ENCODE data around the gene RTKN.
A peak's percentile ranks its signal among the peaks of the same experiment; 100 is the strongest.
"Not testable (repeated sequence)": the region's sequence is repeated elsewhere in the genome, so short reads cannot be mapped to it uniquely, and the experiment has no call there.

The RTKN gene, protein sequence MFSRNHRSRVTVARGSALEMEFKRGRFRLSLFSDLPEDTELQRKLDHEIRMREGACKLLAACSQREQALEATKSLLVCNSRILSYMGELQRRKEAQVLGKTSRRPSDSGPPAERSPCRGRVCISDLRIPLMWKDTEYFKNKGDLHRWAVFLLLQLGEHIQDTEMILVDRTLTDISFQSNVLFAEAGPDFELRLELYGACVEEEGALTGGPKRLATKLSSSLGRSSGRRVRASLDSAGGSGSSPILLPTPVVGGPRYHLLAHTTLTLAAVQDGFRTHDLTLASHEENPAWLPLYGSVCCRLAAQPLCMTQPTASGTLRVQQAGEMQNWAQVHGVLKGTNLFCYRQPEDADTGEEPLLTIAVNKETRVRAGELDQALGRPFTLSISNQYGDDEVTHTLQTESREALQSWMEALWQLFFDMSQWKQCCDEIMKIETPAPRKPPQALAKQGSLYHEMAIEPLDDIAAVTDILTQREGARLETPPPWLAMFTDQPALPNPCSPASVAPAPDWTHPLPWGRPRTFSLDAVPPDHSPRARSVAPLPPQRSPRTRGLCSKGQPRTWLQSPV

DNA sequence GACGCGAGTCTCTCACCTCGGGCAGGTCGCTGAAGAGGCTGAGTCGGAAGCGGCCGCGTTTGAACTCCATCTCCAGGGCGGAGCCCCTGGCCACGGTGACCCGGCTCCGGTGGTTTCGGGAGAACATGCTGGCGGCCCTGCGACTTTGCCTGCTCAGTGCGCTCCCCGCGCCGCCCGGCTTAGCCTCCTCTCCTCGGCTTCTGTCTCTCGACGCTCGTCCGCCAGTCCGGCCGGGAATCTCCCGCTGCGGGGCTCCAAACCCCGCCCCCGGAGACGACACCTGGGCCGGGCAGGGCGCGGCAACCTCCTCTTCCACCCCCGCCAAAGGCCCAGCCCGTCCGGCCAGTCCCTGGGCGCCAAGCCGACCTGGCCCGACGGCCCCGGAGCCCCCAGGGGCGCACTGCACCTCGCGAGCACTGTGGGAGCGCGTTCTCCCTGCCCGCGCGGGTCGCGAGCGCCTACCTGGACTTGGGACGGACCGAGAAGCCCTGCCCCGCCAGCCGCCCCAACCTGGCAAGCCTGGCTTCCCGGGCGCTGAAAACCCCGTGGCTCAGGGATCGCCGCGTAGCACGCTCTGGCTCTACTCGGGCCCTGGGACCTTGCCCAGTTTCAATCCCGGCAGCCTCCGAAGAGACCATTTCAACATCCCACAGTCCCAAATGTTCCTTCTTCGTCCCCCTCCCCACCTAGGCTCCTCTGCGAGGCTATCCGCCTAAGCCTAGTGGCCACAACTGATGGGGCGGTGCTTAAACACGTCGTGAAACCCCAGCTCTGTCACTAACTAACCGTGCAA is at the start of gene RTKN:
Gene RTKN, minus strand, starts transcription at position 248 of the 793 bp plus-strand sequence. Its CDS starts 121 bp downstream, at position 127.
- DNase-seq (ENCODE audit: low spot score): peak; percentile 86

DNA sequence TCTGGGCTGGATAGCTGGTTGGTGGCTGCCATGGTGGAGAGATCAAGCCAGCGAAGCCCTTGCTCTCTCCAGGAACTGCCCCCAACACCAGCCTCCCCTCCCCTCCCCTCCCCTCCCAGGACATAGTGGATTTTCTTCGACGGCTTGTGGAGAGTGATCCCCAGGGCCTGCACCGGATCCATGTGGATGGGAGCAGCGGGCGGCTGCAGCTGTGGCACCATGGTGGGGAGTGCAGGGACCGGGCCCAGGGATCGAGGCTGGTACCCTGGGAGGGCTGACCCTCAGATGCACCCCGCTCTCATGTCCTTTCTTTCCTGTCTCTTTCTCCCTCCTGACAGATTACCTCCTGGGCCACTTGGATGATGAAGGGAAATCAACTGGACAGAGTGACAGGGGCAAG is 48.2 kb upstream of the RTKN start:
- DNase-seq (ENCODE audit: low spot score): no peak

DNA sequence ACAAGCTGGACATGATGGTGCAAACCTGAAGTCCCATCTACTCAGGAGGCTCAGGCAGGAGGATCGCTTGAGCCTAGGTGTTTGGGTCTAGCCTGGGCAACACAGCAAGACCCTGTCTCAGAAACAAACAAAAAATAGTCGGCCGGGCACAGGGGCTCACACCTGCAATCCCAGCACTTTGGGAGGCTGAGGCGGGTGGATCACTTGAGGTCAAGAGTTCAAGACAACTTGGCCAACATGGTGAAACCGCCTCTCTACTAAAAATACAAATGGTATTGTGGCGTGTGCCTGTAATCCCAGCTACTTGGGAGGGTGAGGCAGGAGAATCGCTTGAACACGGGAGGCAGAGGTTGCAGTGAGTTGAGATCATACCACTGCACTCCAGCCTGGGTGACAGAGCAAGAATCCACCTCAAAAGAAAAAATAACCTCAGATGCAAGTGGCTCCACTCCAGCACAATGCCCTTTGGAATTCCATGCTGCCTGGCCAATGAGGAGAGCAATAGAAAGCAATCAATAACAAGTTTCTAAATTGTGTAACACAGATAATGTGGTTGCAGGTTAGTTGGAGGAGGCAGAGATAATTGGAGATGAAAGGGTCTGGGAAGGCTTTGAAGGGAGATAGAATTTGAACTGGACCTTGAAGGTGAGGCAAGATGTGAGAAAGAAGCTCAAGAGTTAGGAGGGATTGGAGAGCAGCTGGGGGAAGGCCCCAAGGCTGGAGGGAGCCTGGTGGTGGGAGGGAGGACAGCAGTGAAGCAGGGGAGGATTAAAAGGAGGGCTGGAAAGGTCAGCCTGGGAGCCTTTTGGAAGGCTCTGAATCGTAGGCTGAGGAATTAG is 47.1 kb upstream of the RTKN start:
- DNase-seq (ENCODE audit: low spot score): no peak

DNA sequence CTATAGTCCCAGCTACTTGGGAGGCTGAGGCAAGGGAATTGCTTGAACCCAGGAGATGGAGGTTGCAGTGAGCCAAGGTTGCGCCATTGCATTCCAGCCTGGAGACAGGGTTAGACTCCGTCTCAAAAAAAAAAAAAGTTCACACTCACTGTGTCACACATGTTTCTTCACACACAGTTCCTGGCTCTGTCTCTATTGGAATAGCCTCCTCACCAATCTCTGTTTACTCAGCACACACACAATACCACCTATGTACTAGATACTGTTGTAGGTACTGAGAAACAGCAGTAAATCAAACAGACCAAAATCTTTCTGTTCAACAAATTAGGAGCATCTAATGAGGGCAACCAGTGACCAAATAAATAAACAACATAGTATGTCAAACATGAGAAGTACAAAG is 44.4 kb upstream of the RTKN start:
- DNase-seq (ENCODE audit: low spot score): no peak

DNA sequence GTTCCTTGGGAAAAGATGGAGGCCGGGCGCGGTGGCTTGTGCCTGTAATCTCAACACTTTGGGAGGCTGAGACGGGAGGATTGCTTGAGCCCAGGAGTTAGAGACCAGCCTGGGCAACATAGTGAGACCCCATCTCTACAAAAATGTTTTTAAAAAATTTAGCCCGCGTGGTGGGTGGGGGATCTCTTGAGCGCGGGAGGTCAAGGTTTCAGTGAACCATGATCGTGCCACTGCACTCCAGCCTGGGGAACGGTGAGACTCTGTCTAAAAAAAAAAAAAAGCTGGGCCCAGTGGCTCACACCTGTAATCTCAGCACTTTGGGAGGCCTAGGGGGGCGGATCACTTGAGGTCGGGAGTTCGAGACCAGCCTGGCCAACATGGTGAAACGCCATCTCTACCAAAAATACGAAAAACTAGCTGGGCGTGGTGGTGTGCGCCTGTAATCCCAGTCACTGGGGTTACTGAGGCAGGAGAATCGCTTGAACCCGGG is 42.0 kb upstream of the RTKN start:
- DNase-seq (ENCODE audit: low spot score): not testable (repeated sequence)

DNA sequence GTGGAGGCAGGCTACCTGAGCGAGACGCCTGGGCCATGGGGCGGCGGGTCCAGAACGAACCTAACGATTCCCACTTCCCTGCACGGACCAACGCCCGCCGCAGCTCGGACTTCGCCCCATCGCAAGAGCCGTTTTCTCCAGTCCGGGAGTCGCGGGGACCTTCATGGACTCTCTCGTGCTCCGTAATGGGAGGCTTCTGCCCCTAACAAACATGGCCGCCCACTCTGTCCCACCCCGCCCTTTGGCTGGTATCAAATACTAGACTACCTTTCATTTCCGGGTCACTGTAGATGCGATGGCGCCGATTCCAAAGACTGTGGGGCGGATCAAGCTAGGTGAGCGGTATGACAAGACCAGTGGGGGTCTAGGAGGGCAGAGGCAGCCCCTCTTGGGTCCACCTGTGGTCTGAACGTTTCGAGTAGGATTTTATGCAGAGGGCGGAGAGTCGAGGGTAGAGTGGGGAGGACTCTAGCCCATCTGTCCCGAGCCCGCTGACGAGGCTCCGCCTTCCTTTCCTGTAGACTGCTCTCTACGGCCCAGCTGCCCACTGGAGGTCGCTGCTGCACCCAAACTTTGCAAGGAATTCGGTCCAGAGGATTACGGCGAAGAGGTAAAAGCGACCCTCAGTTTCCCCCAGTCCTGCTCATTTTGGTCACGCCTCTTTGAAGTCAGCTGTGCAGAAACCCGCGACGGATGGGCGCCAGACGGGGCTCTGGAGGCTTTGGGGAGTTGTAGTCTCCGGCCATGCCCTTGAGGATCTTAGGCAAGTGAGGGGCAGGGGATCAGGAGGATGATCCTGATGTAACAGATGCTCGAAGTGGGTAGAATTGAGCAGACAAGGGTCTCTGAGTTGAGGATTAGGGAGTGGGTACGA is 41.3 kb upstream of the RTKN start, which contains the start of the genes CCDC142 and TTC31:
Gene CCDC142, minus strand, starts transcription at position 198 of the 874 bp plus-strand sequence. Its CDS starts 161 bp downstream, at position 37.
Gene TTC31, plus strand, starts transcription at position 281 of the 874 bp plus-strand sequence. Its CDS starts 15 bp downstream, at position 296.
- peak; percentile 90 for DNase-seq (ENCODE audit: low spot score)

DNA sequence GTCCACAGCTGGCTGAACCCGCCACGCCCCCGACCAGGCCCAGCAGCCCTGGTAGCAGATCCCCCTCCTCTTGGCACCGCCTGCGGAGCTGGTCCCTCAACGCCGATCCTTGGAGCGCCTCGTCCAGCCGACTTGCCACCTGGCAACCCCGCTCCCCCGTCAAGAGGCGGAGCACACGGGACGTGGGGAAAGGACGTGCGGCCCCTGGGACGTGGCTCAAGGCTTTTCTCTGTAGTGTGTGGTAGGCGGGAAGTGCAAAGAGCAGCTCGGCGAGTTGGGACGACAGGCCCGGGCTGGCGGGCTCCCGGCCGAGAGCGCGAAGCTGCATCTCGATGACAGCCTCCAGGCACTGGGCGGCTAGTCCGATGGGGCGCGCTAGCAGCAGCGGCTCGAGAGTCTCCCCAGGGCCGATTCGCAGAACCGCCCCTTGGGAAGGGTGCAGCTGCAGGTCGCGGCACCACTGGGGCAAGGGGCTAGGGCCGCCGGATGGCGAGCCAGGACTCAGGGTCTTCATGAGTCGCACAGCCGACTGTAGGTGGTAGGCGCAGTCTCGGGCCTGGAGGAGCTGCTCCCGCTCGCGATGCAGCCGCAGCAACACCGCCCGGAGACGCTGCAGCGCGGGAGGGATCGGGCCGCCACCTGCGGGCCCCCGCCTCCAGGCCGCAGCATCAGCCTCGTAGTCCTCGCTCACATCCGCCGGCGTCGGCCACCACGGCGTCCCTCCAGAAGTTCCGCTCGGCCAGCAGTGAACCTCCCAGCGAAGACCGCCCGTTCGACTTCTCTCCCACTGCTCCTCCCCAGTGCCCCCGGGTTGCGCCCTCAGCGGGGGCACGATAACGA is 40.4 kb upstream of the RTKN start:
- peak; percentile 67 for DNase-seq (ENCODE audit: low spot score)

DNA sequence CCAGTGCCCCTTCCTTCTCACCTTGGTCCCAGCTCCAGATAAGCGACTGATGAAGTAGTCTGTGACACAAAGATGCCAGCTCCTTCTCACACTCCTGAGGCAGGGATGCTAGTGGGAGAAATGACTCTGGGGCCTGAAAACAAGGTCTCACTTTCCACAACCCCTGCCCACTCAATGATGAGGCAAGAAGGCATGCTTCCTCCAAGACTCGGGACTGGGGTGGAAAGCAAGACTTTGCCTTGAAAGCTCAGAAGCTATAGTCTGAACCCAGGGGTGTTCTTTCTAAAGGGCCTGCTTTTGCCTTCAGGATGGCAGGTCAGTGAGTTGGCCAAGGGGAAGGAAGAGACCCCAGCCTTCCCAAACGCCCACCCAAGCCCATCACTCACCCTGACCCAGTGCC is 39.7 kb upstream of the RTKN start:
- no peak for DNase-seq (ENCODE audit: low spot score)

DNA sequence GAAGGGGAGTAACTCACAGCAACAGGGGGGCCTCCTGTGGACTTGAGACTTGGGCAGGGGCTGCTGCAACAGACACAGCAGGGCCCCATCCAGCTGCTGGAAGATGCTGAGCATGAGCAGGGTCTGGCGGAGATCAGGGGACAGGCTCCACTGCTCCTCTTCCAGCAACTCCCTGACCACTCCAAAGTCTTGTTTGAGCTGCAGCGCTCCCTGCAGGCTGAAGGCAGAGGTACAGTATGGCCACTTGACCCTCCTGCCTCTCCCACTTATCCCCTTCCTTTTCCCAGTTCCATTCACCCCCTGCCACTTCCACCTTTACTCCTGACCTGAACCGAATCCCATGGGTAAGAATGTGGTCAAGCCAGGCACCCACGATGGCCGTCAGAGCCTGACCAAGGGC is 33.2 kb upstream of the RTKN start:
- peak; percentile 33 for DNase-seq (ENCODE audit: low spot score)

DNA sequence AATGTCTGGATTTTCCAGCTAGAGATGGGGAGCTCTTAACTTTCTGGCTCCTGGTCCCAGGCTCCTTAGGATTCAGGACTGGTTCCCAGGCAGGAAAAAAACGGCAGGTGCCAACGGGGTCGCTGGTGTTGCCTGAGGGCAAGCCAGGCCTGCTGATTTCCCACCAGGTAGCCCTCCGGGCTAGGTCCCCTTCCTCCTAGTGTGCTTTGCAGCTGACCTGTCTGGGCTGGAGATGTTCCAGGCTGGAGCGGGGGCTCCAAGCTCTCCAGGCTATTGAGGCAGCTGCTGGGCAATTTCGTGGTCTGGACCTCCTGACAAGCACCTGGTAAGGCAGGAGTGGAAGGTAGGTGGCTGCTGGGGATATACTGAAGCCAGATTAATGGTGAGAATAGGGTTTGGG is 32.7 kb upstream of the RTKN start:
- DNase-seq (ENCODE audit: low spot score): no peak

DNA sequence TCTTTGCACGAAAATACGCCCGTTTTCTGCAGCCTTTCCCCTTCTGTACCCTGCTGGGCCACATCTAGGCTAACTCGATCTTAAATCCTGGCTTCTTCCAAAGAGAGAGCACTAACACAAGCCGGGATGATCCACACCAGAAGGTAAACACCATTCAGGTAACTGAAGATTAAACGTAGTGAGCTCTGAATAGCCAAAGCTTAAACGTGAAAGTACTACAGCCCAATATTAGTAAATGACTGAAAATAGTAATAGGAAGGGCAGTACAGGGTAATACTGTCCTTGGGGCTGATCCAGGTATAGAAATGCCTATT is 31.2 kb upstream of the RTKN start:
- DNase-seq (ENCODE audit: low spot score): no peak

DNA sequence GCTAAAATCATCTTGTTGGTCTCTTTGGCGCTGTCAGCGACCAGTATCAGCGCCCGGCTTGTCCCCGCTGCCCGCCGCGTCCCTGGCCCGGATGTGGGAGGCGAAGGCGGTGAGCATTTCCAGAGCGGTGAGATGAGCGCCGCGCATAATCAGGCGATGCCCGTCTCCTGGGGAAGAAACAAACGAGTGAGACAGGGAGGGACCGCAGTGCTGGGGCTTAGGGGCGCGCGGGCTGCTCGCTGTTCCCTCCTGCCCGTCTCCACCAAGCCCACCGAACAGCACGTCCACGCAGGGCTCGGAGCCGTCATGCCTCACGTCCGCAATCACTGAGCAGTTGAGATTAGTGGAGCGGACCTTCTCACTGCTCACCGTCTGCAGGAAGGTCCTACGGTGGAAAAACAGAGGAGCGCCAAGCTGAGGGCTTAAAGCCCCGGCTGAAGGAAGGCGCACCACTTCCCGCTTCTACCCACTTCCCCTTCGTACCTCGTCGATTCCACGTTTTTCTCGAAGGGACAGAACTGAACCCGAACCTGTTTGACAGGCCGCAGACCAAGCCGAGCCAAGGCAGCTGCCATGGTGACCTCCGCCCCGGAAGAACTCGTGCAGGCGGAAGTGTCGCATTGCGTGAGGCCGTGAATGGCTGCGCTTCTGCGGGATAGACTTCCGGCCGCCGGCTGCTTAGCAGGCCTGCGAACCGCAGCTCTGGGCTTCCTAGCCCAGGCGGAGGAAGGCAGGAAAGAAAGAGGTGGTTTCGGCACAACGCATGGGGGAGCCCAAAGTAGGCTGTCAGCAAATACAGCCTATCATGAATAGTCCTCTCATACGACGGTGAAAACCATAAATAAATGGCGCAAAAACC is 30.6 kb upstream of the RTKN start, which contains the start of gene MRPL53:
Gene MRPL53, minus strand, starts transcription at position 595 of the 859 bp plus-strand sequence. Its CDS starts 20 bp downstream, at position 575.
- peak; percentile 83 for DNase-seq (ENCODE audit: low spot score)

DNA sequence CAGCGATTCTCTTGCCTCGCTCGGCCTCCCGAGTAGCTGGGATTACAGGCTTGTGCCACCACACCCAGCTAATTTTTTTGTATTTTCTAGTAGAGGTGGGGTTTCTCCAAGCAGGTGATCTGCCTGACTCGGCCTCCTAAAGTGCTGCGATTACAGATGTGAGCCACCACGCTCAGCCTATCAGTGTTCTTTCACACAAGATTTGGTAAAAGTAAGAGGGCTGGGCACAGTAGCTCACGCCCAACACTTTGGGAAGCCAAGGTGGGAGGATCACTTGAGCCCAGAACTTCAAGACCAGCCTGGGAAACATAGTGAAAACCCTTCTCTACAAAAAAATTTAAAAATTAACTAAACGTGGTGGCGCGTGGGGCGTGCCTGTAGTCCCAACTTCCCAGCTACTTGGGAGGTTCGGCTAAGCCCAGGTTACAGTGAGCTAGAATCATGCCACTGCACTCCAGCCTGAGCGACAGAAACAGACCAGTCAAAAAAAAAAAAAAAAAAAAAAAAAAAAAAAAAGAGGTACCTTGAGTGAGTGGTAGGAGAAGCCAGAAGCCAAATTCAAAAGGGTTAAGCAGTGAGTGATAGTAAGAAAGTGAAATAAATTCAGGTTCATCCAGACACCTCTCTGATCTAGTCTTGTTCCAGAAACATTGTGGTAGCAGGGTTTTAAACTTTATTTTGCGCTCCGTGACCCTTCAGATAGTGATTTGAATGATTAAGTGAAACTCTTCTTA is 29.8 kb upstream of the RTKN start:
- no peak for DNase-seq (ENCODE audit: low spot score)

DNA sequence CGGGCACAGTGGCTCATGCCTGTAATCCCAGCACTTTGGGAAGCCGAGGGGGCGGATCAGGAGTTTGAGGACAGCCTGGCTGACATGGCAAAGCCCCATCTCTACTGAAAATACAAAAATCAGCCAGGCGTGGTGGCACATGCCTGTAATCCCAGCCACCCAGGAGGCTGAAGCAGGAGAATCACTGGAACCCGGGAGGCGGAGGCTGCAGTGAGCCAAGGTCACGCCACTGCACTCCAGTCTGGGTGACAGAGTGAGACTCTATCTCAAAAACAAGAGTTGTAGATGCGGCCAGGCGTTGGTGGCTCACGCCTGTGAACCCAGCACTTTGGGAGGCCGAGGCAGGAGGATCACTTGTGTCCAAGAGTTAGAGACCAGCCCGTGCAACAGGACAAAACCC is 29.0 kb upstream of the RTKN start:
- DNase-seq (ENCODE audit: low spot score): not testable (repeated sequence)

DNA sequence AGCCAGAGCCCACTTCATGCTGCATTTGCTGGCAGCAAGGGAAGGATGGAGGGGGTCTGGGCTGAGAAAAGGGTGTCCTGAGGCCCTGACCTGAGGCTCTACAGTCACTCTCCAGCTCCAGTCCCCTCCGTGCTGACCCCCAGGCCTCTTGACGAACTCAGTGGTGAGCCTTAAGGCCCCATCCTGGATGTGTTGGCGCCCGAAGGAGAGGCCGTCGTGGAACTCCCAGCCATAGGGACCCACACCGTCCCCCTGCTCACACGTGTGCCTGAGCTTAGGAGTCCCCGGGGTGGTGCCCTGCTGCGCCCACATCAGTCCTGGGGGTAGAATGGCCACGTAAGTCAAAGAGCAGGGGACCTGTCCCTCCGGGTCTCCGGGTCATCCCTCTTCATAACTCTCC is 22.7 kb upstream of the RTKN start:
- no peak for DNase-seq (ENCODE audit: low spot score)

DNA sequence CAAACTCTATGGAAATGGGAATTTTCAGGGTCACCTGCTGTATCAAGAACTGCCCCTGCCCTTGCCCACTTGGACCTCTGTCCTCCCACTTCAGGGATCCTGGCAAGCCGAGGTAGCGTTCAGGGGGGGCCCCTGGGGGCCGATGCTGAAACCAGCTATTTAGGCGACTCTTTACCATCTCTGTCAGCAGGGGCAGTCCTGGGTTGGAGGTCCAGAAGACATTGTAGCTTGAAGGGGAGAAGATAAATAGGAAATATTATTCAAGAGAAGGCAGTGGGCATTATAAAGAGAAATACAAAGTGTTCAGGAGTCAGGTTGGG is 21.0 kb upstream of the RTKN start:
- no peak for DNase-seq (ENCODE audit: low spot score)

DNA sequence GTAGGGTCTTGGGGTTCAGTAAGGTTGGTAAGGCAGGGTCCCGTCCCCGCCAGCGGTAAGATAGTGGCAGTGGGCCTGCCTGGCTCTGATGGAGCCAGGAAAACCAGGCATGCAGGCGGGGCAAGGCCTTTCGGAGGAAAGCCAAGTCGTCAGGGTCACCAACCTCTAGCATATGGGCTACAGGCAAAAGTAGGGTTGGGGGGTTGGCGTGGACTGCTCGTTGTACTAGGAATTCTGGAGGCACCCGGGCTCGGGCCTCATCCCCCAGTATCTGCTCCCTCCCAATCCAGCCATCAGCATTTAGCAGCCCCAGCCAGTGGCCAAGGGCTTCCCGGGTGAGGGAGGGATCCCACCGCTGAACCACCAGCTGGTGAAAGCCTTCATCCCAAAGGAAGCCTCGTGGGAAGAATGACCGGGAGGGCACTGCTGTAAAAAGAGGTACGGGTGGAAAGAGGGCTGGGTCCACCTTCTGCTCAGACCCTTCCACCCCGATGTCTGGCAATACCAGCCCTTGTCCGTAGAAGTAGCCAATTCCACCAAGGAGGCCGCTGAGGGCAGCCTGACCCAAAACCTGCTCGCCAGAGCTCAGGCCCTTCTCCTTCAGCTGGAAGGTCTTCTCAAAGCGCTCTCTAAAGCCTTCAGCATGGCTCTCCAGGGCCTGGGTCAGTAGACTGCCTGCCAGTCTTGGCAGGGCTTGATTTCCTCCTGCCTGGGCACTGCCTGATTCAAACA is 20.5 kb upstream of the RTKN start:
- DNase-seq (ENCODE audit: low spot score): no peak
